HG02678 (cell line): ENCODE results near the gene NRARP.
"Not testable (repeated sequence)": the region's sequence is repeated elsewhere in the genome, so short reads cannot be mapped to it uniquely, and the experiment has no call there.

Source experiments
- ATAC-seq: cut with Tn5 transposase; IDR thresholded peaks from one replicate; pipeline ENCODE4 v1.9.1; 2021; ENCODE audit warnings: mild to moderate bottlenecking, moderate library complexity; ENCODE audit not compliant: unreplicated experiment

The NRARP gene, protein sequence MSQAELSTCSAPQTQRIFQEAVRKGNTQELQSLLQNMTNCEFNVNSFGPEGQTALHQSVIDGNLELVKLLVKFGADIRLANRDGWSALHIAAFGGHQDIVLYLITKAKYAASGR

DNA sequence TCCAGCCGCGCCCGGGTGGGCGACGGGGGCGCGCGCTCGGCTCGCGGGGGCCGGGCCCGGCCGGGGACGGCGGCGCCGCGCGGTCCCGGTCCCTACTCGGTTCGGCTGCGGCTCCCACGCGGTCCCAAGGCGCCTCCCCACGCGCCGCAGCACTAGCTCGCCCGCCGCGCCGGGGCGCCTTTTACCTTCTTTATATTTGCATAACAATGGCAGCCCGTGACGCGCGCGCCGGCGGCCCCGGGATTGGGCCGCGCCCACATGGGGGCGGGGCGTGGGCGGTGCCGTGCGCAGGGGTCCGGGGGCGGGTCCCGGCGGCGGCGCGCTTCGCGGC lies at the start of gene NRARP:
TSS of gene NRARP (minus strand) at position 154 of the 331 bp plus-strand sequence. CDS start 343 bp downstream, outside the sequence.
- ATAC-seq: peak; percentile 79

DNA sequence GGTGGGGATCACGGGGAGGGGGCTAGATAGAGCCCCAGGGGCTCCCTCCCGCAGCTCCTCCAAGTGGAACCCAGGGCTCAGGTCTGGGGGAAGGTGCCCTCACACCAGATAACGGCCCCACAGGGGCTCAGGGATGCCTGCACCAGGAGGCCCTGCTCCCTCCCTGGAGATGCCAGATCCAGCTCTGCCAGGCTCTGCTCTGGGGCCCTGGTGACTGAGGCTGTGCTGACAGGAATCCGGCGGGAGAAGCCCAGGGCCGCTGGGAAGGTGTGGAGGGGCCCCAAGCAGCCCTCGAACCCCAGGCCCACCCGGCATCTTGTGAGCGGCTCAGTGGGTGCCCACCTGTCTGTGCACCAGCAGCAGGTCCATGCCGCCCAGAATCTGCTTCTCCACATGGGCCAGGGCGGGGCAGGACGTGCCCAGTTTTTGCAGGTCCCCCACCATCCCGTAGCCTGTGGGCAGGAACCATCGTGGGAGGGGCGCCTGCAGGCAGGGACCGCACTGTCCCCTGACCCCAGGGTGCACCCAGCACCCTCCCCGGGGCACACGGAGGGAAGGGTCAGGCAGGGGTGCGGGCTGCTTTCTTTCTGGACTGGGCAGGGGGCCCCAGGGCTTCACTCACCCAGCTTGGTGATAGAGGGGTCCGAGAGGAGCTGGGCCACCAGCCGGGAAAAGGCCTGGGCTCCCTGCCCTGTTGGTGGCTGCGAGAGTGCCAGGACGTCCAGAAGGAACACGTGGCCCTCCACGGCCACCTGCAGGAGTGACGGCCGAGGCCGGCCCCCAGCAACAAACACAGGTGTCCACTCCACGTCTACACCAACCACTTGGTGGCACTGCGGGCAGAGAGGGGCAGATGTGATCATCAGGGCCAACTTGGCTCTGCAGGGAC lies 48.9 kb upstream of the NRARP start:
- ATAC-seq: no peak

DNA sequence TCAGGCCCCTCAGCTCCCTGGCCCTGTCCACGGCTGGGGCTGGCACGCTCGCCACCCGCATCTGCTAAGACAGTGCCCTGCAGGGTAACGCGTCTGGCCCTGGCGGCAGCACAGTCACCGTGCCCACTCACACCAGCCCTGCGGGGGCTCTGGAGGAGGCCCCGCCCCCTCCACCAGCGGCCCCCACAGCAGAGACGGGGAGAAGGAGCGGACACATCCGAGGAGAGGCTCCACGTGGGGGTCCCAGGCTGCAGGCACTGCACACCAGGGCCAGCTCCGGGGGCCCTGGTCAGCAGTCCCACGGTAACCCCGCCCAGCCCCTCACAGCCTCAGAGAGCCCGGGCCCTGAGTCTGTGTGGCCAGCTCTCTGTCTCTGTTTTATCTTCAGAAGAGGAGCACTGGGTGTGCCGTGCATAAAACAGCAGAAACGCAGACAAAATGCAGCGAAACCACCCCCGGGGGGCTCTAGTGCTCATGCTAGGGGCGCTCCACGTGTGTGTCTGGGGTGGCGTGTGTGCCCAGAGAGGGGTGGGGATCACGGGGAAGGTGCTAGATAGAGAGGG lies 47.5 kb upstream of the NRARP start:
- no peak for ATAC-seq

DNA sequence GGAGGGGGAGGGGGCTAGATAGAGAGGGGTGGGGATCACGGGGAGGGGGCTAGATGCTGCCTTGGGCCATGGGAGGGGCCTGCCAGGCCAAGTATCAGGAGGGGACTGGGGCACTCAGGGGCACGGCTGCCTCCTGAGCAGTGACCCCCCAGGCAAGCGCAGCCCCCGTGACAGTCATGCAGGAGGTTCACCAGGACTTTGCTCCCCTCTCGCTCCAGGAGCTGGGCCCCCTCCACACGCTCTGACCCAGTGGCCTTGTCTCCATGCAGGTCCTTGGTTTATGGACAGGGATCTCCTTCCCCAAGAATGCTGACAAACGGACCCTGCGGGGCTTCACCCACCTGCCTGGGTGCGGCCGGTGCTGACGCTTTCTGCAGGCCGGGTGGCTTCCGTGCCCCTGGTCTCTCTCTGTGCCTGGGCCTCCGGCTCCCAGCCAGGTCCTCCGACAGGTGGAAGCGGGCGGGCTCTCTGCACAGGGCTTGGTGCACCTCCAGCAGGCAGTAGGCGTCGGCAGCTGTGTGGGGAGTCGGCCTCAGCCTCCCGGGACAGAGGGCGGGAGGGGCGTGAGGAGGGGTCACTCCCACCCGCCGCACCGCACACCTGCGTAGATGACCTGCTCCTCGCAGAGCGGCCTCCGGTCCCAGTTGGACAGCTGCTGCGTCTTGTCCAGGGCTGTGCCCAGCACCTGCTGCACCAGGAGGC lies 46.8 kb upstream of the NRARP start:
- ATAC-seq: no peak

DNA sequence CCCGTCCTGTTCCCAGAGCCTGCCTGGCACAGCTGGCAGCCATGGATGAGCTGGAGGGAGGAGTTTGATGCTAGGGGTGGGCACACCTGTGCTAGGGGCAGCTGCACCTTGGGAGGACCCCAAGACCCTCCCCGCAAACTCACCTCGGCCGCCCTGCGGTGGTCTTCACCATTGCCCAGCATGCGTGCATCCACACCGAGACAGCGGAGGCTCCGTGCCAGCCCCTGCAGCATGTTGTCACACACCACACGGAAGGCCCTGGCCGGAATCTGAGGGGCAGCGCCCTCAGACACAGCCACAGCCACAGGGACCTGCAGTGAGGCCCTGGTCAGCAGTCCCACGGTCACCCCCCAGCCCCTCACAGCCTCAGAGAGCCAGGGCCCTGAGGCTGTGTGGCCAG lies 45.9 kb upstream of the NRARP start:
- no peak for ATAC-seq

DNA sequence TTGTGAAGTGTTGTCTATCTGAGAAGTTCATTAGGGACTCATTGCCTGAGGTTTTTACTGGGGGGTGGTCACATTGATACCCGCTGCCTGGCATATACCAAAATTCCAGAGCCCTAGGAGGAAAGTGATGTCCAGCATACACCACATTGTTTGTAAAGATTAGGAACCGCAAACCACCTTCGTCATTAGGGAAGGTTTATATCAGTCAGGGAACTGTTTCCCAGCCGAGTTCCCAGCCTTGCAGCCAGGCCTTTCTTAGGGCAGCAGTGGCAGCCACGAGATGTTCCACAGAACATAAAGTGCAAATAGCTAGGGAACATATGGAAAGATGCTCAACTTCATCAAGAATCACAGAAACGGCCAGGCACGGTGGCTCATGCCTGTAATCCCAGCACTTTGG lies 40.4 kb upstream of the NRARP start:
- ATAC-seq: no peak

DNA sequence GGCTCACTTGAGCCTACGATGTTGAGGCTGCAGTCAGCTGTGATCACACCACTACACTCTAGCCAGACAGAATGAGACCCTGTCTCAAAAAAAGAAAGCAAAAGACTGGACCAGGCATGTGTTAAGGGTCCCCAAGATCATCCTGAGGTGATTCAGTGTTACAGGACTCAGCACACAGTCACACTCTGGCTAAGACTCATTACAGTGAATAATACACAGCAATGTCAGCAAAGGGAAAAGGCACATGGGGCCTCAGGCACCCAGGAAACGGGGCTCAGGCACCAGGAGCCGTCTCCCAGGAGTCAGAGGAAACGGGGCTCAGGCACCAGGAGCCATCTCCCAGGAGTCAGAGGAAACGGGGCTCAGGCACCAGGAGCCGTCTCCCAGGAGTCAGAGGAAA lies 39.2 kb upstream of the NRARP start:
- no peak for ATAC-seq

DNA sequence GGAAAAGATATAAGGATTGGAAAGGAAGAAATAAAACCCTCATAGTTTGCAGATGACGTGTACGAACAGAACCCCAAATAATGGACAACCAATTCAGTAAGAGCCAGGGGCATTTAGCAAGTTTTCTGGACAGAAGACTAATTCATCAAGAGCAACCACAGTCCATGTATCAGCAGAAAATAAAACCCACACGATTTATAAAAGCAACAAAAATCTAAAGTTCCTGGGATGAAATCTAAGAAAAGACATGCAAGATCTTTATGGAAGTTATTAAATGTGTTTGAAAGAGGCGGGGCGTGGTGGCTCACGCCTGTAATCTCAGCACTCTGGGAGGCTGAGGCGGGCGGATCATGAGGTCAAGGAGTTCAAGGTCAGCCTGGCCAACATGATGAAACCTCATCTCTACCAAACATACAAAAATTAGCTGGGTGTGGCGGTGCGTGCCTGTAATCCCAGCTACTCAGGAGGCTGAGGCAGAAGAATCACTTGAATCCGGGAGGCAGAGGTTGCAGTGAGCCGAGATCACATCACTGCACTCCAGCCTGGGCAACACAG lies 37.9 kb upstream of the NRARP start:
- ATAC-seq: not testable (repeated sequence)

DNA sequence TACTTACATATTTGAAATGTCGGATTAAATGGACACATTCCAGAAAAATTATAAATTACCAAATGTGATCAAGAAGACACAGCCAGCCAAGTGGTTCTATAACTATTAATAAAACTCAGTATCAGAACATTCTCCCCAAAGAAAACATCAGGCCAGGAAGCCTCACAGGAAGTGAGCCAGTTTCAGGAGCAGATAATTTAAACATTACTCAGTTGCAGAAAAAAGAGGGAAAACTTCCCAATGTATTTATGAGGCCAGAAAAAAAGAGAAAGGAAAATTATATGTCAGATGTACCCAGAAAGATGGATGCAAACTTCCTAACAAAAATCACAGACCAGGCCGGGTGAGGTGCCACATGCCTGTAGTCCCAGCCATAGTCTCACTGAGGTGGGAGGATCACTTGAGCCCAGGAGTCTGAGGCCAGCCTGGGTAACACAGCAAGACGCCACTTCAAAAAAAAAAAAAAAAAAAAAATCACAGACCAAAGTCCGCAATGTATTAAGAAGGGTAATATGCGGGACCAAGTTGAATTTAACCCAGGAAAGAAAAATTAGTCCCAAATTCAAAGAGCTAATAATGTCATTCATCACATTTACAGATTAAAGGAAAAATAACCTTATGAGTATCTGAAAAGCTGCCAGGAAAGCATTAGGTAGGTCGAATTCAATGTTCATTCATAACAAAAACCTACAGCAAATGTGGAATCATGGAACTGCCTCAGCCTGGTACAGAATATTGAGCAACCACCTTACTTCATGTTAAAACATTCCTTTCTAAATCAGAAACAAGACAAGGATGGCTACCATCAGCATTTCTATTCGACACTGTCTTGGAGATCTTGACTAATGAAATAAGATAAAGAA lies 37.2 kb upstream of the NRARP start:
- ATAC-seq: no peak

DNA sequence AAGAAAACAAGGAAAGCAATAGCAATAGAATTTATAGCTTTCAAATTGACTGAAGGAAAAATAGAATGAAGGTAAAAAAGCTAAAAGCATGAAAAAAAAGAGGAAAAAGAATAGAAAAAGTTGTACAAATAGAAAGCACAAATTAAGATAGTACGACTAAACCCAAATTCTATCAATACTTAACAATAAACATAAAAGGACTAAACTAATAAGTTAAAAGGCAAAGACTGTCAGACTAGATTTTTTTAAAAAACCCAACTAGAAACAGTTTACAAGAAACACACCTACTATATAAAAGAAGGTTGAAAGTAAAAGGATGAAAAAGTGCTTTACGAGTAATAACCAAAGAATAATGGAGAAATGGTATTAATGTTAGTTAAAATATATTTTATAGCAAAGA lies 34.7 kb upstream of the NRARP start:
- ATAC-seq: no peak

DNA sequence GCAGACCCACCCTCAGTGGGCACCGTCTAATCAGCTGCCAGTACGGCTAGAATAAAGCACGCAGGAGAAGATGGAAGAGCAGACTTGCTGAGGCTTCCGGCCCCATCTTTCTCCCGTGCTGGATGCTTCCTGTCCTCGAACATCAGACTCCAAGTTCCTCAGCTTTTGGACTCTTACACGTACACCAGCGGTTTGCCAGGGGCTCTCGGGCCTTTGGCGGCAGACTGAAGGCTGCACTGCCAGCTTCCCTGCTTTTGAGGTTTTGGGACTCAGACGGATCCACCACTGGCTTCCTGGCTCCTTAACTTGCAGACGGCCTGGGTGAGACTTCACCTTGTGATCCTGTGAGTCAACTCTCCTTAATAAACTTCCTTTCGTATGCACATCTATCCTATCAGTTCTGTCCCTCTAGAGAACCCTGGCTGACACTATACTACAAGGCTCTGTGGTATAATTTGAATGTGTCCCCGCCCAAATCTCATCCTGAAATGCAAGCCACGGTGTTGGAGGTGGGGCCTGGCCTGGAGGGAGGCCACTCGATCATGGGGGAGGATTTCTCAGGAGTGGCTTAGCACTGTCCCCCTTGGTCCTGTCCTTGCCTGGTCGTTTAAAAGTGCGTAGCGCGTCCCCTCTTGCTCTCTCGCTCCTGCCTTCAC lies 31.1 kb upstream of the NRARP start:
- no peak for ATAC-seq

DNA sequence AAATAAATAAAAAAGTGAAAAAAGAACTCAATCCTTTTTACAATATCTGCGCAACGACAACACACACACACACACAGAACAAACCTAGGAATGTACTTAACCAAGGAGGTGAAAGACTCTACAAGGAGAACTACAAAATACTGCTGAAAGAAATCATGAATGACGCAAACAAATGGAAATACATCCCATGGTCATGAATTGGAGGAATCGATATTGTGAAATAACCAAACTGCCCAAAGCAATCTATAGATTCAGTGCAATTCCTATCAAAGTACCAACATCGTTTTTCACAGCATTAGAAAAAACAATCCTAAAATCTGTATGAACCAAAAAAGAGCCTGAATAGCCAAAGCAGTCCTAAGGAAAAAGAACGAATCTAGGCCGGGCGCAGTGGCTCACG lies 29.9 kb upstream of the NRARP start:
- ATAC-seq: no peak

DNA sequence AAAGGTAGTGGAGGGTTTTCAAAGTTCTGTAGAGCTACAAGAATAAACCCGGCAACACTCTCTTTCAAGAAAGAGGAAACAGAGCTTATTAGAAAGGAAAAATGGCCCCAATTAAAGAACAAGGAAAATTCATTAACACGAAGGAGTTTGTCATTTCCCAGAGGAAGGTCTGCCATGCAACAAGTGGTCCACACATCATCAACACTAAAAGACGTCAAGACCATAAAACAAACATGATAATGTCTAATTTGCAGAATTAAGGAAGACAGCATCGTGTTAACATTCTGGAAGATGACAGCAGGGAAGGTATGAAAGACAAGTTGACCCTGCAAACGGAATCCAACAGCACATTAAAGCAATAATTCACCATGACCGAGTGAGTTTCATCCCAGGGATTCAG lies 28.6 kb upstream of the NRARP start:
- no peak for ATAC-seq

DNA sequence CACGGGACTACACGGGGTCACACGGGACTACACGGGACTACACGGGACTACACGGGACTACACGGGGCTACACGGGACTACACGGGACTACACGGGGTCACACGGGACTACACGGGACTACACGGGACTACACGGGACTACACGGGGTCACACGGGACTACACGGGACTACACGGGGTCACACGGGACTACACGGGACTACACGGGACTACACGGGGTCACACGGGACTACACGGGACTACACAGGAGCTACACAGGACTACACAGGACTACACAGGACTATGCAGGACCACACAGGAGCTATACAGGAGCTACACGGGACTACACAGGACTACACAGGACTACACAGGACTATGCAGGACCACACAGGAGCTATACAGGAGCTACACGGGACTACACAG lies 27.5 kb upstream of the NRARP start:
- not testable (repeated sequence) for ATAC-seq

DNA sequence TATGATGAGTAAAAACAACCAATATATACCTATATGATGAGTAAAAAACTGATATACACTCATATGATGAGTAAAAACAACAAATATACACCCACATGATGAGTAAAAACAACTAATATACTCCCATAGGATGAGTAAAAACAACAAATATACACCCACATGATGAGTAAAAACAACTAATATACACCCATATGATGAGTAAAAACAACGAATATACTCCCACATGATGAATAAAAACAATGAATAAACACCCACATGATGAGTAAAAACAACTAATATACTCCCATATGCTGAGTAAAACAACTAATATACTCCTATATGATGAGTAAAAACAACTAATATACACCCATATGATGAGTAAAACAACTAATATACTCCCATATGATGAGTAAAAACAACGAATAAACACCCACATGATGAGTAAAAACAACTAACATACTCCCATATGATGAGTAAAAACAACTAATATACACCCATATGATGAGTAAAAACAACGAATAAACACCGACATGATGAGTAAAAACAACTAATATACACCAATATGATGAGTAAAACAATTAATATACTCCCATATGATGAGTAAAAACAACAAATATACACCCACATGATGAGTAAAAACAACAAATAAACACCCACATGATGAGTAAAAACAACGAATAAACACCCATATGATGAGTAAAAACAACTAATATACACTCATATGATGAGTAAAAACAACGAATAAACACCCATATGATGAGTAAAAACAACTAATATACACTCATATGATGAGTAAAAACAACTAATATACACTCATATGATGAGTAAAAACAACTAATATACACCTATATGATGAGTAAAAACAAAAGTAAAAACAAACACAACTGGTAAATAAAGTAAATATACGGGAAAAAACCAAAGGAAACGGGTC lies 25.8 kb upstream of the NRARP start:
- ATAC-seq: not testable (repeated sequence)

DNA sequence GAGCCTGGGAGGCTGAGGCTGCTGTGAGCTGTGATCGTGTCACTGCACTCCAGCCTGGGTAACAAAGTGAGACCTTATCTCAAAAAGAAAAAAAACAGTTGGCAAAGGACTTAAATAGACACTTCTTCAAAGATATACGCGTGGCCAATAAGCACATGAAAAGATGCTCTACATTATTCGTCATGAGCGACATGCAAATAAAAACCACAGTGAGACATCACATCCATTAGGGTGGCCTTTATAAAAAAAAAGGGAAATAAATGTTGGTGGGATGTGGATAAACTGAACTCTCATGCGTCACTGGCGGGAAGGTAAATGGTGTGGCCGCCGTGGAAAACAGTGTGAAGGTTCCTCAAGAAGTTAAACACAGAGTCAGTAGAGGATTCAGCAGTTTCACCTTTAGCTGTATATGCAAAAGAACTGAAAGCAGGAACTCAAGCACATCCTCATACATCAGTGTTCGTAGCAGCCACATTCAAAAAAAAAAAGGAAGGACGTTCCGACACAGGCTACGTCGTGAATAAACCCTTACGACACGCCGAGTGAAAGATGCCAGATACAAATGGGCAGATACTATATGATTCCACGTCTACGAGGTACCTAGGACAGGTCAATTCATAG lies 24.5 kb upstream of the NRARP start:
- no peak for ATAC-seq

DNA sequence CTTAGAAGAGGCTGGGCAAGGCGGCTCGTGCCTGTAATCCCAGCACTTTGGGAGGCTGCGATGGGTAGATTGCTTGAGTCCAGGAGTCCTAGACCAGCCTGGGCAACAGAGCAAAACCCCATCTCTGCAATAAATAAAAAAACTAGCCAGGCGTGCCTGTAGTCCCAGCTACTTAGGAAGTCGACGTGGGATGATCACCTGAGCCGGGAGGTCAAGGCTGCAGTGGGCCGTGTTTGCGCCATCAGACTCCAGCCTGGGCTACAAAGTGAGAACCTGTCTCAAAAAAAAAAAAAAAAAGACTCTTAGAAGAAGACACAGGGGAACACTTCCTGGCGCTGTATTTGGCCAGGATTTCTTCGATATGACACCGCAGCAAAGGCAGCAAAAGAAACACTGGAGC lies 23.7 kb upstream of the NRARP start:
- no peak for ATAC-seq

DNA sequence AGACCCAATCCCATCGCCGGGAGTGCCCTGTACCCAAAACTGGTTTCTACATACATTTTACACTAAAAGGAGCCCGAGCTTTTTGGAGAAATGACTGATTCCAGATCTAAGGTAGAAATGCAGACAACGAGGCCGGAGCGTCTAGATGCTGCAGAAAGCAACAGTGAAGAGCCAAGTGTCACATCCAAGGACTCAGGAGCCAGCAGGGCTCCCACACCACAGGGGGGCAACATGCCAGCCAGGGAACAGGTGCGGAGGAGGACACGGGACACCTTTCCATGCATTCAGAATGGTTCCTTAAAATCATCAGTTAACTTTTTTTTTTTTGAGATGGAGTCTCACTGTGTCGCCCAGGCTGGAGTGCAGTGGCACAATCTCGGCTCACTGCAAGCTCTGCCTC lies 23.1 kb upstream of the NRARP start:
- ATAC-seq: no peak
